HEK293 (cell line): ENCODE data around the gene KLHL15.

Source experiments
- CTCF ChIA-PET: fragments of 350-600 bp; formaldehyde crosslinking; extraction: SDS; loops from one replicate; lab custom pipeline; 2021; ENCODE audit warnings: antibody characterized with exemption; lab: Yijun Ruan, JAX
- POLR2A ChIA-PET: fragments of 300-600 bp; formaldehyde crosslinking; extraction: SDS; loops from one replicate; lab custom pipeline; 2020; ENCODE audit warnings: antibody characterized with exemption, inconsistent platforms; lab: Yijun Ruan, JAX
- H3K27ac ChIP-seq: fragments of 200-500 bp; sonication (Bioruptor generic); 2 replicates; pipeline ENCODE4 v1.5.1; 2014; ENCODE audit warnings: low read depth, low read length, control low read depth, inconsistent platforms; ENCODE audit errors: extremely low read depth
- H3K36me3 ChIP-seq, 2 experiments: fragments of 200-500 bp in 1 of 2; sonication (Bioruptor generic) in 1 of 2; 1 replicate in 1 of 2; 2 replicates in 1 of 2; pipeline ENCODE4 v1.5.1; 2014 to 2017; ENCODE audit warnings: inconsistent platforms in 2 of 2, low read length in 2 of 2; ENCODE audit not compliant: control insufficient read depth in 2 of 2, insufficient read depth in 1 of 2
- H3K4me1 ChIP-seq: fragments of 200-500 bp; sonication (Bioruptor generic); 2 replicates; pipeline ENCODE4 v1.5.1; 2014; ENCODE audit warnings: mild to moderate bottlenecking, low read length, inconsistent platforms; ENCODE audit not compliant: control insufficient read depth, insufficient read depth
- H3K4me3 ChIP-seq: 2 replicates; pipeline ENCODE4 v1.5.1; 2011; ENCODE audit warnings: low read depth, mild to moderate bottlenecking, control low read depth, low read length, moderate library complexity
- H3K9me3 ChIP-seq: fragments of 200-500 bp; sonication (Bioruptor generic); 2 replicates; pipeline ENCODE4 v1.5.1; 2014; ENCODE audit warnings: low read depth, low read length, inconsistent platforms; ENCODE audit not compliant: control insufficient read depth, insufficient read depth
- BCL11B ChIP-seq: fragments of 450-650 bp; formaldehyde crosslinking; IDR thresholded peaks from 2 replicates; pipeline ENCODE4 v1.5.1; 2016; ENCODE audit warnings: low read depth, missing biosample characterization, missing genetic modification characterization
- FEZF1 ChIP-seq: fragments of 450-650 bp; formaldehyde crosslinking; IDR thresholded peaks from 2 replicates; pipeline ENCODE4 v1.5.1; 2016; ENCODE audit warnings: missing biosample characterization, missing genetic modification characterization
- HOXA7 ChIP-seq: sonication (generic); formaldehyde crosslinking; IDR thresholded peaks from 2 replicates; pipeline ENCODE4 v1.8.1; 2022; ENCODE audit warnings: missing genetic modification reagents, borderline replicate concordance
- IKZF3 ChIP-seq: fragments of 450-650 bp; IDR thresholded peaks from 2 replicates; pipeline ENCODE4 v1.5.0; 2018; ENCODE audit warnings: missing biosample characterization, mild to moderate bottlenecking, missing genetic modification characterization, moderate library complexity
- PRDM1 ChIP-seq: fragments of 450-650 bp; formaldehyde crosslinking; IDR thresholded peaks from 2 replicates; pipeline ENCODE4; 2016; ENCODE audit warnings: missing biosample characterization, missing genetic modification characterization
- RBAK ChIP-seq: fragments of 450-650 bp; formaldehyde crosslinking; IDR thresholded peaks from 2 replicates; pipeline ENCODE4 v1.5.1; 2016; ENCODE audit warnings: missing biosample characterization, missing genetic modification characterization
- SETDB1 ChIP-seq: IDR thresholded peaks from one replicate; pipeline ENCODE4 v1.6.1; 2017; ENCODE audit warnings: mild to moderate bottlenecking, low read length, moderate library complexity, mixed read lengths; ENCODE audit not compliant: insufficient read length
- ZBTB8A ChIP-seq: fragments of 450-650 bp; formaldehyde crosslinking; IDR thresholded peaks from 2 replicates; pipeline ENCODE4 v1.5.1; 2016; ENCODE audit warnings: missing biosample characterization, missing genetic modification characterization
- ZFHX2 ChIP-seq: fragments of 450-650 bp; formaldehyde crosslinking; conservative IDR thresholded peaks from 2 replicates; pipeline ENCODE4 v1.5.1; 2016; ENCODE audit warnings: missing biosample characterization, missing genetic modification characterization
- ZNF146 ChIP-seq: fragments of 450-650 bp; formaldehyde crosslinking; IDR thresholded peaks from 2 replicates; pipeline ENCODE4 v1.5.1; 2016; ENCODE audit warnings: missing biosample characterization, missing genetic modification characterization
- ZNF416 ChIP-seq: fragments of 450-650 bp; formaldehyde crosslinking; IDR thresholded peaks from 2 replicates; pipeline ENCODE4 v1.5.1; 2016; ENCODE audit warnings: missing biosample characterization, missing genetic modification characterization
- ZNF707 ChIP-seq: fragments of 450-650 bp; formaldehyde crosslinking; IDR thresholded peaks from 2 replicates; pipeline ENCODE4 v1.5.1; 2016; ENCODE audit warnings: missing biosample characterization, missing genetic modification characterization
- ZSCAN16 ChIP-seq: fragments of 450-650 bp; formaldehyde crosslinking; IDR thresholded peaks from 2 replicates; pipeline ENCODE4 v1.5.1; 2016; ENCODE audit warnings: missing biosample characterization, missing genetic modification characterization
- TF ChIP-seq, protein P1 (sequence below): fragments of 450-650 bp; formaldehyde crosslinking; IDR thresholded peaks from 2 replicates; pipeline ENCODE4 v1.5.1; 2017; ENCODE audit warnings: missing biosample characterization, missing genetic modification characterization
- TF ChIP-seq, protein P2 (sequence below): fragments of 450-650 bp; formaldehyde crosslinking; IDR thresholded peaks from 2 replicates; pipeline ENCODE4 v1.5.1; 2016; ENCODE audit warnings: missing biosample characterization, missing genetic modification characterization
- TF ChIP-seq, protein P3 (sequence below): fragments of 450-650 bp; formaldehyde crosslinking; IDR thresholded peaks from 2 replicates; pipeline ENCODE4 v1.5.1; 2017; ENCODE audit warnings: missing biosample characterization, missing genetic modification characterization
- TF ChIP-seq, protein P4 (sequence below): fragments of 450-650 bp; formaldehyde crosslinking; IDR thresholded peaks from 2 replicates; pipeline ENCODE4 v1.5.1; 2016; ENCODE audit warnings: missing biosample characterization, missing genetic modification characterization
- TF ChIP-seq, protein P5 (sequence below): fragments of 450-650 bp; formaldehyde crosslinking; IDR thresholded peaks from 2 replicates; pipeline ENCODE4 v1.5.1; 2016; ENCODE audit warnings: missing biosample characterization, missing genetic modification characterization, low read depth

The KLHL15 gene

DNA sequence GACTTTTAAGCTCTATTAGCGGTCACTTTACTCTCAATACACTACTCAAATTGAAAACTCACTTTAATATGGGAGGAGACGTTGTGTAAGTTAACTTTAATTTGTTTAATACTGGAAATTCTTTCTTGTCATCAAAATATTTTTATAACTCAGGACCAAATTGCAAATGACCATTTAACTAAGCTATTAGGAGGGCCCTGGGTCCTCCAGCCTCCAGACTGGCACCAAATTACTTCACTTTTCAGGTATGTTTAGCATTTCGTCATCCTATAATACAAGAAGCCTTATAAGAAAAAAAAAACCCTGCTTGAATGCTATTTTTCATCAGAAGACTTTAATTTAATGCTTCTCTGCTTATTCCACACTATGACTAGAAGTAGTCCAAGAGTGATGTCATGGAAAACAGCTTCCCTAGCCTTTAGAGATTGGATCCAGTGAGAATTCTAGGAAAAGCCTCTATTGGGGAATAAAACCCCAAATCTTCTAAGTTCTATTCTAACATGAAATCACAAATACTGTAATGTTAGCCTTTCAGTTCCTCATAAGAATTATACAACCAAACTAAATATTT, 6.6 kb downstream of the KLHL15 start (continued):
- TF ChIP-seq, protein P1, sequence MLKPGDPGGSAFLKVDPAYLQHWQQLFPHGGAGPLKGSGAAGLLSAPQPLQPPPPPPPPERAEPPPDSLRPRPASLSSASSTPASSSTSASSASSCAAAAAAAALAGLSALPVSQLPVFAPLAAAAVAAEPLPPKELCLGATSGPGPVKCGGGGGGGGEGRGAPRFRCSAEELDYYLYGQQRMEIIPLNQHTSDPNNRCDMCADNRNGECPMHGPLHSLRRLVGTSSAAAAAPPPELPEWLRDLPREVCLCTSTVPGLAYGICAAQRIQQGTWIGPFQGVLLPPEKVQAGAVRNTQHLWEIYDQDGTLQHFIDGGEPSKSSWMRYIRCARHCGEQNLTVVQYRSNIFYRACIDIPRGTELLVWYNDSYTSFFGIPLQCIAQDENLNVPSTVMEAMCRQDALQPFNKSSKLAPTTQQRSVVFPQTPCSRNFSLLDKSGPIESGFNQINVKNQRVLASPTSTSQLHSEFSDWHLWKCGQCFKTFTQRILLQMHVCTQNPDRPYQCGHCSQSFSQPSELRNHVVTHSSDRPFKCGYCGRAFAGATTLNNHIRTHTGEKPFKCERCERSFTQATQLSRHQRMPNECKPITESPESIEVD: peak; percentile 55
- TF ChIP-seq FEZF1: no peak
- TF ChIP-seq, protein P2, sequence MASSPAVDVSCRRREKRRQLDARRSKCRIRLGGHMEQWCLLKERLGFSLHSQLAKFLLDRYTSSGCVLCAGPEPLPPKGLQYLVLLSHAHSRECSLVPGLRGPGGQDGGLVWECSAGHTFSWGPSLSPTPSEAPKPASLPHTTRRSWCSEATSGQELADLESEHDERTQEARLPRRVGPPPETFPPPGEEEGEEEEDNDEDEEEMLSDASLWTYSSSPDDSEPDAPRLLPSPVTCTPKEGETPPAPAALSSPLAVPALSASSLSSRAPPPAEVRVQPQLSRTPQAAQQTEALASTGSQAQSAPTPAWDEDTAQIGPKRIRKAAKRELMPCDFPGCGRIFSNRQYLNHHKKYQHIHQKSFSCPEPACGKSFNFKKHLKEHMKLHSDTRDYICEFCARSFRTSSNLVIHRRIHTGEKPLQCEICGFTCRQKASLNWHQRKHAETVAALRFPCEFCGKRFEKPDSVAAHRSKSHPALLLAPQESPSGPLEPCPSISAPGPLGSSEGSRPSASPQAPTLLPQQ: no peak
- TF ChIP-seq, protein P3, sequence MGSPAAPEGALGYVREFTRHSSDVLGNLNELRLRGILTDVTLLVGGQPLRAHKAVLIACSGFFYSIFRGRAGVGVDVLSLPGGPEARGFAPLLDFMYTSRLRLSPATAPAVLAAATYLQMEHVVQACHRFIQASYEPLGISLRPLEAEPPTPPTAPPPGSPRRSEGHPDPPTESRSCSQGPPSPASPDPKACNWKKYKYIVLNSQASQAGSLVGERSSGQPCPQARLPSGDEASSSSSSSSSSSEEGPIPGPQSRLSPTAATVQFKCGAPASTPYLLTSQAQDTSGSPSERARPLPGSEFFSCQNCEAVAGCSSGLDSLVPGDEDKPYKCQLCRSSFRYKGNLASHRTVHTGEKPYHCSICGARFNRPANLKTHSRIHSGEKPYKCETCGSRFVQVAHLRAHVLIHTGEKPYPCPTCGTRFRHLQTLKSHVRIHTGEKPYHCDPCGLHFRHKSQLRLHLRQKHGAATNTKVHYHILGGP (tag by site-specific recombination): peak; percentile 14; the same call in 1 of the 2 replicates
- TF ChIP-seq RBAK (tag by site-specific recombination): no peak
- TF ChIP-seq ZNF707 (tag by site-specific recombination): no peak
- TF ChIP-seq, protein P4, sequence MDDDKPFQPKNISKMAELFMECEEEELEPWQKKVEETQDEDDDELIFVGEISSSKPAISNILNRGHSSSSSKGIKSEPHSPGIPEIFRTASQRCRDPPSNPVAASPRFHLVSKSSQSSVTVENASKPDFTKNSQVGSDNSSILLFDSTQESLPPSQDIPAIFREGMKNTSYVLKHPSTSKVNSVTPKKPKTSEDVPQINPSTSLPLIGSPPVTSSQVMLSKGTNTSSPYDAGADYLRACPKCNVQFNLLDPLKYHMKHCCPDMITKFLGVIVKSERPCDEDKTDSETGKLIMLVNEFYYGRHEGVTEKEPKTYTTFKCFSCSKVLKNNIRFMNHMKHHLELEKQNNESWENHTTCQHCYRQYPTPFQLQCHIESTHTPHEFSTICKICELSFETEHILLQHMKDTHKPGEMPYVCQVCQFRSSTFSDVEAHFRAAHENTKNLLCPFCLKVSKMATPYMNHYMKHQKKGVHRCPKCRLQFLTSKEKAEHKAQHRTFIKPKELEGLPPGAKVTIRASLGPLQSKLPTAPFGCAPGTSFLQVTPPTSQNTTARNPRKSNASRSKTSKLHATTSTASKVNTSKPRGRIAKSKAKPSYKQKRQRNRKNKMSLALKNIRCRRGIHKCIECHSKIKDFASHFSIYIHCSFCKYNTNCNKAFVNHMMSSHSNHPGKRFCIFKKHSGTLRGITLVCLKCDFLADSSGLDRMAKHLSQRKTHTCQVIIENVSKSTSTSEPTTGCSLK (tag by site-specific recombination): no peak
- no peak for TF ChIP-seq ZFHX2 (tag by site-specific recombination)
- no peak for TF ChIP-seq HOXA7 (CRISPR knock-in tag)
- TF ChIP-seq, protein P5, sequence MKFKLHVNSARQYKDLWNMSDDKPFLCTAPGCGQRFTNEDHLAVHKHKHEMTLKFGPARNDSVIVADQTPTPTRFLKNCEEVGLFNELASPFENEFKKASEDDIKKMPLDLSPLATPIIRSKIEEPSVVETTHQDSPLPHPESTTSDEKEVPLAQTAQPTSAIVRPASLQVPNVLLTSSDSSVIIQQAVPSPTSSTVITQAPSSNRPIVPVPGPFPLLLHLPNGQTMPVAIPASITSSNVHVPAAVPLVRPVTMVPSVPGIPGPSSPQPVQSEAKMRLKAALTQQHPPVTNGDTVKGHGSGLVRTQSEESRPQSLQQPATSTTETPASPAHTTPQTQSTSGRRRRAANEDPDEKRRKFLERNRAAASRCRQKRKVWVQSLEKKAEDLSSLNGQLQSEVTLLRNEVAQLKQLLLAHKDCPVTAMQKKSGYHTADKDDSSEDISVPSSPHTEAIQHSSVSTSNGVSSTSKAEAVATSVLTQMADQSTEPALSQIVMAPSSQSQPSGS (tag by site-specific recombination): peak; percentile 81; the same call in 1 of the 2 replicates
- peak; percentile 64; the same call in 1 of the 2 replicates for TF ChIP-seq IKZF3
- no peak for TF ChIP-seq ZSCAN16 (tag by site-specific recombination)
- TF ChIP-seq BCL11B: no peak
- TF ChIP-seq ZBTB8A (tag by site-specific recombination): no peak
- TF ChIP-seq ZNF416 (tag by site-specific recombination): no peak

DNA sequence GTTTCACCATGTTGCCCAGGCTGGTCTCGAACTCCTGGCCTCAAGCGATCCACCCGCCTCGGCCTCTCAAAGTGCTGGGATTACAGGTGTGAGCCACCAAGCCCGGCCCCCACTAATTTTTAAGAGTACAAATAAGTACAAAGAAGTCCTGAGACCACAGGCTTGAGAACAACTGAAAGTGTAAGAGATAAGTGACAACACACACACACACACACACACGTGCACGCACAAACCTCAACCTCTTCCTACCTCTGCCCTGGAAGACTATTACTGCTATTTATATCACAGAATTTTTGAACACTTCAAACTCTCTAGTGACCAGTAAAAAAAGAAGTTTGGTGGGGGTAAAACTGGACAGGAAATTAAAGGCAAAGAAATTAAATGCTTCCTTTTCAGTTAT, 7.5 kb downstream of the KLHL15 start:
- Histone ChIP-seq H3K27ac (peak overlapping the region; percentile 36; the same call in 1 of the 2 replicates), H3K4me3 (no peak overlapping the region), H3K9me3 (no peaks in the 10 kb centered on the region), H3K4me1 (peaks cover 6% of the 10 kb centered on the region; the same call in 1 of the 2 replicates), H3K36me3 (peaks cover 26 to 62% of the 10 kb centered on the region in 2 experiments; a peak in 2 of 3 replicates)
- ChIA-PET POLR2A (interaction anchor here (1.3 to 3.0 kb wide), 2 partner anchors 14 to 35 kb away, joined by 6 to 10 read pairs; partner anchors contain the start of gene EIF2S3), CTCF (interaction anchor here (0.6 to 1.2 kb wide), 2 partner anchors 108 to 111 kb away, joined by 3 read pairs; partner anchors contain the start of genes APOO and CXorf58)
- TF ChIP-seq SETDB1 (no peak), PRDM1 (tag by site-specific recombination) (peak; percentile 59), ZNF146 (tag by site-specific recombination) (no peak)
